Stimulated activated CD8-positive, alpha-beta memory T cell treated with anti-CD3 and anti-CD28 coated beads, Interleukin-12 subunit alpha, Interleukin-12 subunit beta, amount 100 ng/mL, for 24 hours (primary cell): ENCODE results near the gene CLEC3B.

ENCODE experiments used
- DNase-seq: peaks from one replicate; pipeline ENCODE4 v3.0.0-alpha.2; 2020; ENCODE audit errors: extremely low read depth

Gene CLEC3B

GRCh38 chr3:45003406-45003805 is 22.7 kb upstream of the CLEC3B start:
- DNase-seq: no peak

DNA sequence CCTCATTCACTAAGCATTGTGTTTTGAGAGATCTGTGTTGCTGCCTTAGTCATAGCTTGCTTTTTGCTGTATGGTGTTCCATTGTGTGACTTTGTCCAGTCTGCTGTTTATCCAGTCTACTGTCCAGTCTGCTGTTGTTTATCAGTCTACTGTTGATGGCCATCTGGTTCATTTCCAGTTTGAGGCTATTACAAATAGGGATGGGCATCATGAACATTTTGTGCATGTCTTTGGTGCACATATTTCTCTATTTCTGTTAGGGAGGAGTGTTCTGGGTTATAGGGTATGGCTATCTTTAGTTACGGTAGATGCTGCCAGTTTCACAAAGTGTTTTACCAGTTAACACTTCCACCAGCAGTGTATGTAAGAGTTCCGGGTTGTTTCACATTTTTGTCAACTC is 22.2 kb upstream of the CLEC3B start:
- DNase-seq: no peak

- no peak for DNase-seq
Observed at GRCh38 chr3:45007091-45007490, 19.0 kb upstream of the CLEC3B start.

DNA sequence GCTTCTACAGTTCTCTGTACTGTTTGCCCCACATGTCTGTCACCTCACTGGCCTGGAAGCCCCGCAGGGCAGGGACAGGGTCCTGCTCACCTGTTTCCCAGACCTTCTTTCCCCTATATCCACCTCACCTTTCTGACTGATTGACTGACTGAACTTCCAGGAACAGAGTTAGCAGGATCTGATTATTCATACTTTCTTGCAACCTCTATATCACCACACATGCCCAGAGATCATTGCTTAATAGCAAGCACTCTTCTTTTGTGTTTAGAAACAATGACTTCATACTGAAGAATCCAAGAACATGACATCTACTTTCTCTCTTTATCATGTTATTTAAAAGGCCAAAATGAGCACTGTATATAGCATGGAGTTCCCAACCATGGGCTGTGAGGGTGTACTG is 18.0 kb upstream of the CLEC3B start:
- no peak for DNase-seq

DNA sequence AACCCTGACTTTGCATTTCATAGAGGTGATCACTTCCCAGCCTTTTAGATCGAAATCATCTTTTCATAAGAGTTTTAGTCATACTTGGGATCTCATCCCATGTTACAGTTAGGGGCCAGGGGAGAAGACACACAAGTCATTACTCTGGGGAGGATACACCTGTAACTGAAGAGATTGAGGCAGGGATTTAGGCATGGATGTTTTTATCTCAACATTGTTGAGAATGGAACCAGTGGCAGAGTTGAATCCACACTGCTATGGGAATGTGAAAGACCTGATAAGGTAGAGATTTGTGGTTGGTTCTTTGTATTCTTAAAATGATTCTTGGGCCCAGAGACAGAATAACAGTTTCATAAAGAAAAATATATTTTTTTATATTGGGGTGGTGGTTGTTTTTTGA is 16.2 kb upstream of the CLEC3B start:
- DNase-seq: no peak

DNA sequence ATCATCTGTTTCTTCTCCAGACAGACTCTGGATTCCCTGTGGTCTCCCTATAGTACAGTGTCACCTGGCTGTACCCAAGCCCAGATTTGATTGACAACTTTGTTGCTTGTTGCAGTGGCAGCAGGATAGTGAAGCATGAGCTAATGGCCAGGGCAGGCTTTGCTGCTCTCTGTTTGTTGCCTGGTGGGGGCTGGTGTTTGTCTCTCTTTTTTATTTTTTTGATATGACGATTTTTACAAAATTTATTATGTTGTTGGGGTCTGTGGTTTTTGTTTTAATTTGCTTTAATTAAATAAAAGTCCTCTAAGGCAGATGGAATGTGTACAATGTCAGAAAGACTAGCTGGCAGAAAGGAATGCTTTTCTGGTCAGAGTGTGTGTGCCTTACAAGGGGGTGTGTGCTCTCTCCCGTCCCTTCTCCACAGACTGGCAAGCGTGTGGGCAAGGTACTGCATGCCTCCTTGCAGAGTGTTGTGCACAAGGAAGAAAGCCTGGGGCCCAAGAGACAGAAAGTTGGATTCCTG is 15.2 kb upstream of the CLEC3B start:
- DNase-seq: no peak

GRCh38 chr3:45011756-45012508 is 14.2 kb upstream of the CLEC3B start:
- DNase-seq: no peak

- DNase-seq: no peak
Observed at GRCh38 chr3:45012577-45012976, 13.5 kb upstream of the CLEC3B start.

DNA sequence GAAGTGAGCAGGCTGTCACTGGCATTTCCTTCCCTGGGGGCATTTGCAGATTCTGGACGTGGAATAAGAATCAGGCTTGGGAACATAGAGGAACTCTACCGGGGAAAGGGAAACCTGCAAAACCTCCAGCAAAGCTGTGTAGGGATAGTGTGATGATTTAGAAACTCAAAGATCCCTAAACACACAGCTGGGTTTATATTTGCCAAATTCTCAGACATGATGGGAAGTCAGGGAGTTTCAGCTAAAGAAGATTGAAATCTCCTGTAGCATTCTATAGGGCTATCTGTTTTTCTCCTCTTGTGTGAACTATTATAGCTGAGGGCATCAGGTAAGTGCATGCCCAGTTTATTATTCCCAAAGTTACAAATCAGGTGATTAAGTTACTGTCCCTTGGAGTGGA is 9.2 kb upstream of the CLEC3B start:
- no peak for DNase-seq

GRCh38 chr3:45017821-45018220 is 8.3 kb upstream of the CLEC3B start:
- no peak for DNase-seq

GRCh38 chr3:45020534-45020933 is 5.6 kb upstream of the CLEC3B start:
- DNase-seq: no peak

DNA sequence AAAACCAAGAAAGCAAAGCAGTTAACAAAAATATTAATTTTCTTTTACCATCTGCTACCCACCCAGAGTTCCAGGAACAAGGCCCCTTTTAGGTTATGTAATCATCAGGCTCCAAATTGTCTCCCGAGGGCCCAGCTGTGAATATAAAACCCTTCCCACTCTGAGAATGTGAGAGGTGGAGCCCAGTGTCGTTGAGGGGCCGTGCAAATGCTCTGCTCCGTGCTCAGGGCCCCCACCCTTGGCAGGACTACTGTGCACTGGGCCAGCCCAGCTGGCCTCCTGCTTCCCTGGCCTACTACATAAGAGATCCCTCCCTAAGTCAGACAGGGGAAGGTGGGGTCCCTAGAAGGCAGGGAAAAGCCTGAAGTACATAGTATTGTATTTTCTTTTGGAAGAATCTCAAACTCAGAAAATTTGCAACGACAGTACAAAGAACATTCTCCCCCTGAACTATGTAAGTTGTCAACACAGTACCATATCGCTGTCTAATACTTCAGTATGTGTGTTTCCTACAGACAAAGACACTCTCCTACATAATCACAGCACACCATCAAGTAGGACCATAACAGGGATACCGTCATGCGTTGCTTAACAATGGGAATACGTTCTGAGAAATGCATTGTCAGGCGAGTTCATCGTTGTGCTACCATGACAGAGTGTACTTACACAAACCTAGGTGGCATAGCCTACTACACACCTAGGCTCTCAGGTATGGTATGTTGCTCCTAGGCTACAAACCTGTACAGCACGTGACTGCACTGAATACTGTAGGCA is 4.4 kb upstream of the CLEC3B start:
- no peak for DNase-seq

- DNase-seq: no peak
Observed at GRCh38 chr3:45023675-45024074, 2.4 kb upstream of the CLEC3B start.

- no peak for DNase-seq
Observed at GRCh38 chr3:45024542-45025255, 1.4 kb upstream of the CLEC3B start.

DNA sequence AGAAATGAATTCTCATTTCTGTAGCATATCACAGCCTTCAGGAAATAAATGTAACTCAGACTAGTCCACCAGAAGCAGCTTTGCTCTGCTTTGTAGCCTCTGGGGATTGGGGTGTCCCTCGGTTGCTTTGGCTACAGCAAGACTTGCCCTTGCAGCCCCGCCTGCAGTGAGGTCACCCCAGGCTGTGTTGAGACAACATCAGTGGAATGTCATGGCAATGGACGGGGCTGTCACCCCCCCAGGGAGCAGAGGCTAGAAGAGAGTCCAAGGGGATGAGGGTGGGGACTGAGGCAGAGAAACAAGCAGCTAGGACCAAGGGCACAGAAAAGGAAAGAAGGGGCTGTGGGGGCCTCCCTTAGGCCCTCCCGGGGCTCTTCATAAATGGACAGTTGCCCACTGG is 854 bp downstream of the CLEC3B start:
- no peak for DNase-seq

DNA sequence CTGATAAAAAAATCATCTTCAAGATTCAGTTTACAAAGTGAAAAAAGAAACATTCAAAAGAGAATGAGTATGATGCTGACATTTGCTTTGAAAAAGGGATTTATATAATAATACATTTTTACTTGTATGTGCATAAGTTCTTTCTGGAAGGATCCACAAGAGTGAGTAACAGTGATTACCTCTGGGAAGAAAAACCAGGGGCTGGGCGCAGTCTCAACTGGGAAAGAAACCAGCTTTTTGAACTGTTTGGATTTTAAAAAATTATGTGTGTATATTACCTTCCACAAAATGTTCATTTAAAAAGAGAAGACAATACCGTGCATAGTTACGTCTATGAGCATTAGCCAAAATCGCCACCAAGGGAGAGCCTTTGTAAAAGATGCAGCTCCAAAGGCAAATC is 1.3 kb downstream of the CLEC3B start:
- DNase-seq: no peak

DNA sequence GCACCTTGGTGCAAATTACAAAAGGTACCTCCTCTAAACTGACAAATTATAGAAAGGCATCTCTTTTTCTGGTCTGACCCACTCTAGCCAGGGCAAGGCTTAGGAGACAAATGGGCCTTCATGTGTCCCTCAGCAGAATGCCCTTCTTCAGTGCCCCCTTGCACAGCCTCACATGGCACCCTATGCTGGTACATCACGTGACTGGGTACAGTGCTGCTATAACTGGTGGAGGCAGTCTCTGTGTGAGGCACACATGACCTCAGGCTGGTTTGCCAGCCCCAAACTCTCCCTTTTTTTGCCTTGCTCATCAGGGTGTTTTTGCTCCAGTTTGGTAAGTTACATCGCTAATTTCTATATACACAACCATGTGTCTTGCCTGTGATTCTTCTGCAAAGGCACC is 3.1 kb downstream of the CLEC3B start:
- DNase-seq: no peak

GRCh38 chr3:45029661-45030060 is 3.6 kb downstream of the CLEC3B start:
- DNase-seq: no peak

- DNase-seq: no peak
Observed at GRCh38 chr3:45031531-45031930, 5.4 kb downstream of the CLEC3B start.

DNA sequence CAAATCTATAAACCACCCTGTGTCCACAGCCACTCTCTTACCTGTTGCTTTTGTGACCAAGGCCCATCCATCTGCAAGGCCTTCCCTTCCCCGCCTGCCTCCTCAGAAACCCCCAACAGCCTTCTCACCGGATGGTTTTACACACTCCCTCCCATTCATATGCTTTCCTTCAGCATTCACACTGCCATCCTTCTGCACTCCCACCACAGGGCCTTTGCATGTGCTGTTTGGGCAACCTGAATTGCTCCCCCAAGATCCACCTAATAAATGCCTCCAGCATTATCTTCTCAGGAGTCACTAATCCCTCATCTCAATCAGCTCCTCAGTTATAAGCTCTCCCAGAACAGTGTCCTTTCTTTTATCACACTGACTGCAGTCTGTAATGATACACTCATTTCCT is 6.0 kb downstream of the CLEC3B start:
- no peak for DNase-seq

DNA sequence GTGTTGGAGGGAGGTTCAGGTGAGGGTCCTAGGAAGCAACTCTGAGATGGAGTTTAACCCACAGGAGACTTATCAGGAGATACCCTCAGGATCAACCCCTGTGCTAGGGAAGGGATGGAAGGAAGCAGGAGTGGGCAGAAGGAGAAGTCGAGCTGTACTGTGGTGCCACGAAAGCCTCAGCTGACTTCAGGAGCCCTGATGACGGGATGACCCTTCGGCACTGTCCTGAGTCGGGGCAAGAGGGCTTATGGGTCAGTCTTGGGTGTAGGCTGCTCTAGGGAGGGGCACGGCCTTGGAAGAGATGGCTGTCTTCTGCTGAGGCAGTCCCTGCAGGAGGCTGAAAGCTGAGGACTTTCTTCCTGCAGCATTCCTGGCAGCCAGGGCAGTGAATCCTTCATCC is 7.7 kb downstream of the CLEC3B start:
- DNase-seq: no peak

DNA sequence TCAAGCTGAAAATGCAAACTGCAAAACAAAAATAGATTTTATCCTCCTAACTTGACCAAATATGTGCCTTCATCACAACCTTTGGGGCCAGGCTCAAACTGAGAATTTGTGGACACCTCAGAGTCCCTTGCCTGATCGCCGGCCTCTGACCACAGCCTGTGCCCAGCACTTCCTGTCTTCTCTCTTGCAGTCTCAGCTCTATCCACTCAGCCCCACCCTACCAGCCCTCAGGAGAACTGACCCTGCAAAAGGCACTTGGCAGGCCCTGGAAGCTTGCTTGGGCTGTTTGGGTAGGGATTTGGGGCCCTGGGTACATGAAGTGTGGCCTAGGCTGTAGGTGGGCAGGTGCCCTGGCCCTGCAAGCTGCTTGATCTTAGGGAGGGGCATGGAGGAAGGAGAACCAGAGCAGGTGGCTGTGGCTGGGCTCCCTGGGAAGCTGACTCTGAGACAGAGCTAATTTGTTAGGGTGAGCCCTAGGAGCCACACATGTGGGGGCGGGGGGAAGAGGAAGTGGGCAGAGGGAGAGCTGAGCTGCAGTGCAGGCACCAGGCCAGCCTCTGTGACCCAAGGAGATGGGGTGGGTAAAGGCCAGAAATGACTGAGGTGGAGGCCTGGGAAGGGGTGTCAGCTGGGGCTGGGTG is 8.6 kb downstream of the CLEC3B start:
- DNase-seq: no peak
